Measurements from ENCODE around the gene CCN5. TPM values are rescaled to one million over a fixed set of nuclear protein-coding genes. Genes with fewer than 3 reads are reported as not detected.

CCN5 gene
- total and polyA plus RNA-seq, 2 of the 8 experiments (the other 6 are each of a cell fraction or from before 2014, with no cell fraction given): not detected

- H3K4me1 ChIP-seq (replicated peaks in 1 of 4; ENCODE audit: control insufficient read depth in 3 of 4, insufficient read depth in 4 of 4, low read length in 3 of 4): peaks cover 0 to 10% (median under 1%) of the 10 kb centered on the region in 4 experiments; a peak in 1 of 7 replicates
- CTCF ChIA-PET (ENCODE audit: partially characterized antibody): interaction anchor here (0.9 to 17.1 kb wide), 9 partner anchors 9 to 125 kb away, joined by 3 to 256 read pairs (median 5); partner anchors contain the start of gene KCNK15
- no peak for TF ChIP-seq KDM1A (IDR thresholded peaks at IDR 0.05; ENCODE audit: borderline replicate concordance, low read length)
- TF ChIP-seq CTCF (IDR thresholded peaks at IDR 0.05; ENCODE audit: control extremely low read depth in 1 of 3, insufficient read depth in 1 of 3, low read depth in 1 of 3, low read length in 3 of 3): no peak
- TF ChIP-seq, protein P1, sequence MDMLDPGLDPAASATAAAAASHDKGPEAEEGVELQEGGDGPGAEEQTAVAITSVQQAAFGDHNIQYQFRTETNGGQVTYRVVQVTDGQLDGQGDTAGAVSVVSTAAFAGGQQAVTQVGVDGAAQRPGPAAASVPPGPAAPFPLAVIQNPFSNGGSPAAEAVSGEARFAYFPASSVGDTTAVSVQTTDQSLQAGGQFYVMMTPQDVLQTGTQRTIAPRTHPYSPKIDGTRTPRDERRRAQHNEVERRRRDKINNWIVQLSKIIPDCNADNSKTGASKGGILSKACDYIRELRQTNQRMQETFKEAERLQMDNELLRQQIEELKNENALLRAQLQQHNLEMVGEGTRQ (IDR thresholded peaks at IDR 0.05; ENCODE audit: low read length): no peak
- no peak for TF ChIP-seq TAF7 (optimal IDR thresholded peaks at IDR 0.05; ENCODE audit: borderline replicate concordance, low read depth, low read length)
- TF ChIP-seq HDAC6 (IDR thresholded peaks at IDR 0.05; ENCODE audit: low read depth, low read length): no peak
- no peak overlapping the region for H2AFZ ChIP-seq (ENCODE audit: low read length)
- no peak overlapping the region for H2BK15ac ChIP-seq (ENCODE audit: low read length)
- H3K4me2 ChIP-seq (ENCODE audit: insufficient read depth in 1 of 2, low read depth in 2 of 2, low read length in 2 of 2): no peak overlapping the region
- H3K79me1 ChIP-seq (ENCODE audit: low read depth, low read length): no peaks in the 10 kb centered on the region
- H4K8ac ChIP-seq (ENCODE audit: extremely low read depth, insufficient read depth, low read length): no peak overlapping the region
- peaks cover 0 to 9% (median 2%) of the 10 kb centered on the region in 4 experiments; a peak in 3 of 8 replicates for H3K36me3 ChIP-seq (ENCODE audit: control insufficient read depth in 2 of 4, insufficient read depth in 4 of 4, low read length in 3 of 4)
- H3K18ac ChIP-seq (ENCODE audit: extremely low read depth, low read length): no peak overlapping the region
- DNase-seq (ENCODE audit: low read depth in 1 of 2, low spot score in 2 of 2): no peak
- H3K4me3 ChIP-seq (ENCODE audit: extremely low read depth in 1 of 4, insufficient read depth in 2 of 4, low read depth in 3 of 4, low read length in 4 of 4): no peak overlapping the region
- FAIRE-seq: no peak
- H3K23ac ChIP-seq (ENCODE audit: insufficient read length): no peak overlapping the region
- no peak overlapping the region for H3K9ac ChIP-seq (replicated peaks in 1 of 4; ENCODE audit: extremely low read depth in 1 of 4, low read depth in 3 of 4, low read length in 3 of 4)
- no peaks in the 10 kb centered on the region for H3K23me2 ChIP-seq (ENCODE audit: low read depth, low read length)
- H2BK12ac ChIP-seq (ENCODE audit: low read depth, low read length): no peak overlapping the region
- no peak overlapping the region for H2AK5ac ChIP-seq (ENCODE audit: low read depth, low read length)
- WGBS, 2 experiments (ENCODE audit: extremely low coverage in 1 of 2, insufficient coverage in 1 of 2, insufficient read length in 1 of 2, insufficient replicate concordance in 2 of 2, low coverage in 1 of 2, low lambda C conversion rate in 2 of 2, missing lambda C conversion rate in 1 of 2): 93% methylated on average over 5 of the region's 5 CpGs; no CpG with 5 or more reads in 1 of the 2 experiments
- no peaks in the 10 kb centered on the region for H3K27me3 ChIP-seq (replicated peaks in 1 of 4; ENCODE audit: control insufficient read depth in 3 of 4, extremely low read depth in 1 of 4, insufficient read depth in 3 of 4, low read length in 3 of 4)
- H3K14ac ChIP-seq (ENCODE audit: insufficient read length): no peak overlapping the region
- H3K4ac ChIP-seq (replicated peaks; ENCODE audit: insufficient read length, low read depth, low read length): no peak overlapping the region
- no peak overlapping the region for H2BK20ac ChIP-seq (ENCODE audit: low read length)
- peaks cover 0 to 8% of the 10 kb centered on the region in 2 experiments for H4K20me1 ChIP-seq (replicated peaks in 1 of 2; ENCODE audit: control insufficient read depth in 1 of 2, insufficient read depth in 2 of 2, low read length in 2 of 2)
- no peaks in the 10 kb centered on the region for H3K79me2 ChIP-seq (ENCODE audit: control insufficient read depth in 1 of 2, insufficient read depth in 2 of 2, low read length in 2 of 2)
- no peak overlapping the region for H2BK120ac ChIP-seq (replicated peaks; ENCODE audit: low read depth, low read length)
- no peak overlapping the region for H4K5ac ChIP-seq (ENCODE audit: insufficient read length, low read depth, low read length)
- no peak overlapping the region for H3K56ac ChIP-seq (replicated peaks; ENCODE audit: insufficient read length, low read depth, low read length)
- no peak overlapping the region for H2BK5ac ChIP-seq (ENCODE audit: low read depth, low read length)
- no peak overlapping the region for H3K27ac ChIP-seq (ENCODE audit: low read depth, low read length)
- POLR2A ChIA-PET (ENCODE audit: partially characterized antibody): no interaction called here
- no peak overlapping the region for H4K91ac ChIP-seq (replicated peaks; ENCODE audit: insufficient read length, low read length)
- H3K9me3 ChIP-seq (ENCODE audit: insufficient read depth in 2 of 2, low read depth in 1 of 2, low read length in 1 of 2): no peaks in the 10 kb centered on the region
These were observed 41.8 kb downstream of the CCN5 start for GRCh38 chr20:44756956-44757355.

Measured in H1 (cell line).